HCT116 (cell line): ENCODE results near the gene IMMP2L. TPM values are rescaled to one million over a fixed set of nuclear protein-coding genes. Genes with fewer than 3 reads are reported as not detected.
"Not testable (repeated sequence)": the region's sequence is repeated elsewhere in the genome, so short reads cannot be mapped to it uniquely, and the experiment has no call there.

Experiments used
- ATAC-seq: fragments of 200-7000 bp; cut with Tn5 transposase; 2 replicates; pipeline ENCODE4 v1.9.1; 2020; ENCODE audit warnings: mild to moderate bottlenecking, moderate library complexity
- BruUV-seq: library from RNA; stranded (reverse); fragments of 400-500 nt; replicated peaks from 2 replicates; lab custom pipeline; 2021; lab: Mats Ljungman, UMichigan
- CTCF ChIA-PET: fragments of 300-600 bp; sonication (Branson Sonifier 250); formaldehyde crosslinking; loops from one replicate; lab custom pipeline; 2021; ENCODE audit warnings: antibody characterized with exemption; lab: Charles Lee
- POLR2A ChIA-PET: fragments of 300-600, 350-600 bp; sonication (Branson Sonifier 250); formaldehyde crosslinking; loops from one replicate; lab custom pipeline; 2021; ENCODE audit warnings: antibody characterized with exemption; lab: Charles Lee
- RAD21 ChIA-PET, 2 experiments: fragments of 300-600 bp; sonication (Branson Sonifier 250); formaldehyde crosslinking; loops; one replicate each; lab custom pipeline; 2023; ENCODE audit warnings: low total read pairs in 2 of 2; ENCODE audit not compliant: uncharacterized antibody in 2 of 2, unreplicated experiment in 2 of 2, low non-redundant PET in 1 of 2; lab: Charles Lee
- DNase-seq: peaks from one replicate; pipeline ENCODE4 v3.0.0-alpha.2; 2010; ENCODE audit warnings: low read depth, low spot score
- H2AFZ ChIP-seq: fragments of 200-600 bp; shearing (Covaris generic), sonication (generic); 2 replicates; pipeline ENCODE4 v1.6.1; 2017; ENCODE audit warnings: low read depth, mixed run types, mixed read lengths, antibody characterized with exemption, low read length; ENCODE audit not compliant: poor library complexity, severe bottlenecking
- H3K27ac ChIP-seq: 2 replicates; pipeline ENCODE4 v1.5.1; 2012; ENCODE audit warnings: low read depth, low read length
- H3K27me3 ChIP-seq: fragments of 200-600 bp; sonication (generic); 2 replicates; pipeline ENCODE4 v1.6.1; 2016; ENCODE audit warnings: mixed run types, low read length, mixed read lengths; ENCODE audit not compliant: insufficient read depth
- H3K36me3 ChIP-seq, 2 experiments: fragments of 200-500 bp in 1 of 2; fragments of 200-600 bp in 1 of 2; sonication (Bioruptor generic) in 1 of 2; sonication (generic) in 1 of 2; 2 replicates each; pipeline versions ENCODE4 v1.5.1 to v1.6.1; 2014 to 2016; ENCODE audit warnings: low read length in 2 of 2, inconsistent platforms in 1 of 2, mixed read lengths in 1 of 2, mixed run types in 1 of 2; ENCODE audit not compliant: insufficient read depth in 2 of 2, control insufficient read depth in 1 of 2
- H3K4me1 ChIP-seq, 2 experiments: fragments of 200-600 bp in 1 of 2; sonication (generic) in 1 of 2; 2 replicates each; pipeline versions ENCODE4 v1.5.1 to v1.6.1; 2012 to 2017; ENCODE audit warnings: low read length in 2 of 2, inconsistent platforms in 1 of 2, mild to moderate bottlenecking in 1 of 2, mixed read lengths in 1 of 2, mixed run types in 1 of 2, moderate library complexity in 1 of 2; ENCODE audit not compliant: insufficient read depth in 2 of 2, control insufficient read depth in 1 of 2
- H3K4me2 ChIP-seq: fragments of 200-600 bp; sonication (generic); 2 replicates; pipeline ENCODE4 v1.6.1; 2017; ENCODE audit warnings: mixed run types, low read length, mixed read lengths
- H3K4me3 ChIP-seq, 2 experiments: fragments of 200-600 bp in 1 of 2; sonication (generic) in 1 of 2; replicated peaks in 1 of 2; 2 replicates each; pipeline ENCODE4 v1.5.1; 2011 to 2016; ENCODE audit warnings: low read length in 2 of 2, control low read depth in 1 of 2, low read depth in 1 of 2, mild to moderate bottlenecking in 1 of 2, mixed read lengths in 1 of 2, mixed run types in 1 of 2
- H3K79me2 ChIP-seq: fragments of 200-600 bp; sonication (generic); 2 replicates; pipeline ENCODE4 v1.6.1; 2017; ENCODE audit warnings: mild to moderate bottlenecking, mixed run types, low read length, moderate library complexity, mixed read lengths; ENCODE audit not compliant: insufficient read depth
- H3K9ac ChIP-seq: fragments of 200-600 bp; sonication (generic); 2 replicates; pipeline ENCODE4 v1.6.1; 2016; ENCODE audit warnings: low read length, mixed read lengths
- H3K9me2 ChIP-seq: fragments of 200-600 bp; sonication (generic), shearing (Covaris generic); 2 replicates; pipeline ENCODE4 v1.6.1; 2017; ENCODE audit warnings: mixed run types, mild to moderate bottlenecking, moderate library complexity; ENCODE audit not compliant: insufficient read depth
- H3K9me3 ChIP-seq, 2 experiments: fragments of 200-500 bp in 1 of 2; fragments of 200-600 bp in 1 of 2; sonication (Bioruptor generic) in 1 of 2; sonication (generic) in 1 of 2; 2 replicates each; pipeline ENCODE4 v1.6.1; 2014 to 2017; ENCODE audit warnings: low read length in 2 of 2, mixed read lengths in 2 of 2, inconsistent platforms in 1 of 2, low read depth in 1 of 2, mild to moderate bottlenecking in 1 of 2, mixed run types in 1 of 2, moderate library complexity in 1 of 2; ENCODE audit not compliant: control insufficient read depth in 1 of 2, insufficient read depth in 1 of 2
- H4K20me1 ChIP-seq: fragments of 200-600 bp; sonication (generic), shearing (Covaris generic); 2 replicates; pipeline ENCODE4 v1.6.1; 2017; ENCODE audit warnings: mixed run types, mild to moderate bottlenecking, moderate library complexity; ENCODE audit not compliant: insufficient read depth
- ATF3 ChIP-seq: IDR thresholded peaks from 2 replicates; pipeline ENCODE4 v1.6.1; 2012
- CBX3 ChIP-seq: IDR thresholded peaks from 2 replicates; pipeline ENCODE4 v1.6.1; 2012; ENCODE audit warnings: low read depth
- CTCF ChIP-seq, 3 experiments: fragments of 200-600 bp in 1 of 3; sonication (generic) in 1 of 3; IDR thresholded peaks in 2 of 3; conservative IDR thresholded peaks in 1 of 3; 2 replicates each; pipeline ENCODE4 v1.5.1; 2012 to 2017; ENCODE audit warnings: low read depth in 2 of 3, low read length in 2 of 3, antibody characterized with exemption in 1 of 3, borderline replicate concordance in 1 of 3, control low read depth in 1 of 3, mild to moderate bottlenecking in 1 of 3, mixed read lengths in 1 of 3, mixed run types in 1 of 3, moderate library complexity in 1 of 3; ENCODE audit not compliant: insufficient read depth in 1 of 3
- EGR1 ChIP-seq: IDR thresholded peaks from 2 replicates; pipeline ENCODE4 v1.6.1; 2012; ENCODE audit warnings: low read depth
- EZH2 ChIP-seq: fragments of 200-600 bp; sonication (generic); IDR thresholded peaks from 2 replicates; pipeline ENCODE4 v1.6.1; 2017; ENCODE audit warnings: antibody characterized with exemption, mixed run types
- EZH2phosphoT487 ChIP-seq: fragments of 200-600 bp; IDR thresholded peaks from 2 replicates; pipeline ENCODE4 v1.6.1; 2018; ENCODE audit warnings: antibody characterized with exemption, borderline replicate concordance
- MAX ChIP-seq: IDR thresholded peaks from 2 replicates; pipeline ENCODE4 v1.6.1; 2012
- POLR2A ChIP-seq: IDR thresholded peaks from 2 replicates; pipeline ENCODE4 v1.7.0; 2011; ENCODE audit warnings: borderline replicate concordance; ENCODE audit not compliant: insufficient read depth, insufficient read length; ENCODE audit errors: extremely low read depth
- RAD21 ChIP-seq: IDR thresholded peaks from 2 replicates; pipeline ENCODE4 v1.6.1; 2012; ENCODE audit warnings: low read depth, mild to moderate bottlenecking
- REST ChIP-seq: IDR thresholded peaks from 2 replicates; pipeline ENCODE4 v1.6.1; 2012; ENCODE audit warnings: low read depth
- SIN3A ChIP-seq: IDR thresholded peaks from 2 replicates; pipeline ENCODE4 v1.6.1; 2012; ENCODE audit warnings: low read depth
- SP1 ChIP-seq: IDR thresholded peaks from 2 replicates; pipeline ENCODE4 v1.6.1; 2012; ENCODE audit warnings: low read depth
- SRF ChIP-seq: IDR thresholded peaks from 2 replicates; pipeline ENCODE4 v1.6.1; 2012; ENCODE audit warnings: low read depth
- ZFX ChIP-seq: fragments of 450-650 bp; IDR thresholded peaks from 2 replicates; pipeline ENCODE4 v1.6.1; 2017
- intact Hi-C: fragments of 100-400 bp; cut with micrococcal nuclease; formaldehyde crosslinking; loops from 2 replicates; pipeline ENCODE4 v1.10.0; 2022
- total RNA-seq: library from RNA; stranded (reverse); gene quantifications from one replicate; pipeline ENCODE4 v1.2.1, GENCODE V29; 2021; ENCODE audit not compliant: unreplicated experiment

The IMMP2L gene
- total RNA-seq, 1 experiment from 2014 or later: 21.1 TPM

- TF ChIP-seq REST (no peak), ATF3 (no peak), SIN3A (no peak), MAX (no peak), SRF (no peak), POLR2A (no peak), EZH2phosphoT487 (no peak)
- TF ChIP-seq, all 23 proteins: peak for 0
Observed at GRCh38 chr7:110940756-110941155, 621.5 kb downstream of the IMMP2L start (continued).

- Histone ChIP-seq H3K27ac (no peak overlapping the region), H2AFZ (no peak overlapping the region), H3K27me3 (no peaks in the 10 kb centered on the region), H3K4me2 (no peak overlapping the region), H3K79me2 (no peaks in the 10 kb centered on the region), H3K4me1 (no peaks in the 10 kb centered on the region), H3K36me3 (no peaks in the 10 kb centered on the region), H3K9me3 (no peaks in the 10 kb centered on the region), H3K9ac (no peak overlapping the region), H3K9me2 (no peaks in the 10 kb centered on the region), H4K20me1 (no peaks in the 10 kb centered on the region), H3K4me3 (no peak overlapping the region)
- RAD21 ChIA-PET: no interaction called here
- no peak for ATAC-seq
- intact Hi-C loops: no loop called here
- CTCF ChIA-PET: no interaction called here
- no TSS peak for BruUV-seq
- POLR2A ChIA-PET: no interaction called here
- TF ChIP-seq RAD21: no peak
- TF ChIP-seq CBX3: no peak
- TF ChIP-seq EGR1: no peak
- TF ChIP-seq SRF: no peak
- no peak for TF ChIP-seq CTCF (IDR thresholded peaks at IDR 0.05 in 2 of 3, conservative IDR thresholded peaks at IDR 0.05 in 1 of 3; ENCODE audit: borderline replicate concordance in 1 of 3, insufficient read depth in 1 of 3, low read depth in 2 of 3, low read length in 2 of 3)
- TF ChIP-seq ZFX: no peak
- TF ChIP-seq EZH2: no peak
- TF ChIP-seq SP1: no peak
- no peak for DNase-seq
Observed at GRCh38 chr7:110938165-110938564, 624.1 kb downstream of the IMMP2L start.

GRCh38 chr7:110936665-110937064, 625.6 kb downstream of the IMMP2L start:
- POLR2A ChIA-PET, H3K4me1 ChIP-seq, CTCF ChIA-PET, H3K4me2 ChIP-seq, DNase-seq, H3K9ac ChIP-seq, H3K4me3 ChIP-seq, H3K36me3 ChIP-seq, H2AFZ ChIP-seq, RAD21 ChIA-PET, H4K20me1 ChIP-seq, ATAC-seq, H3K79me2 ChIP-seq, H3K27ac ChIP-seq, H3K27me3 ChIP-seq, intact Hi-C loops, H3K9me3 ChIP-seq, BruUV-seq, H3K9me2 ChIP-seq: not testable (repeated sequence)
